GM23338 (cell line): ENCODE data around the gene RAPGEF5. TPM values are rescaled to one million over a fixed set of nuclear protein-coding genes. Genes with fewer than 3 reads are reported as not detected.

ENCODE experiments used
- ATAC-seq: fragments of 200-7000 bp; cut with Tn5 transposase; 3 replicates; pipeline ENCODE4 v1.9.1; 2020
- DNase-seq: peaks from one replicate; pipeline ENCODE4 v3.0.0-alpha.2; 2015; ENCODE audit warnings: low spot score
- H2AFZ ChIP-seq: fragments of 200-600 bp; sonication (generic); 2 replicates; pipeline ENCODE4 v1.8.0; 2016; ENCODE audit warnings: antibody characterized with exemption, mild to moderate bottlenecking, moderate library complexity
- H3F3A ChIP-seq: fragments of 200-600 bp; sonication (generic); replicated peaks from 2 replicates; pipeline ENCODE4 v1.8.0; 2017; ENCODE audit warnings: antibody characterized with exemption, mixed run types, low read depth
- H3K27ac ChIP-seq: fragments of 200-600 bp; sonication (generic); 2 replicates; pipeline ENCODE4 v1.6.1; 2016; ENCODE audit warnings: low read depth
- H3K27me3 ChIP-seq: fragments of 200-600 bp; sonication (generic); 2 replicates; pipeline ENCODE4 v1.8.0; 2016; ENCODE audit warnings: mild to moderate bottlenecking, mixed run types, moderate library complexity; ENCODE audit not compliant: insufficient read depth
- H3K36me3 ChIP-seq: fragments of 200-600 bp; sonication (generic); 2 replicates; pipeline ENCODE4 v1.8.0; 2016; ENCODE audit warnings: mild to moderate bottlenecking; ENCODE audit not compliant: insufficient read depth
- H3K4me1 ChIP-seq: fragments of 200-600 bp; sonication (generic); 2 replicates; pipeline ENCODE4 v1.8.0; 2016; ENCODE audit warnings: mild to moderate bottlenecking, moderate library complexity; ENCODE audit not compliant: insufficient read depth
- H3K4me2 ChIP-seq: fragments of 200-600 bp; sonication (generic); 2 replicates; pipeline ENCODE4 v1.7.1; 2017; ENCODE audit warnings: mixed run types
- H3K4me3 ChIP-seq: fragments of 200-600 bp; sonication (generic); 2 replicates; pipeline ENCODE4 v1.6.1; 2016; ENCODE audit warnings: mixed run types
- H3K79me2 ChIP-seq: fragments of 200-600 bp; sonication (generic); replicated peaks from 2 replicates; pipeline ENCODE4 v1.8.0; 2017; ENCODE audit warnings: mild to moderate bottlenecking; ENCODE audit not compliant: insufficient read depth
- H3K9me2 ChIP-seq: fragments of 200-600 bp; sonication (generic); 2 replicates; pipeline ENCODE4 v1.8.0; 2017; ENCODE audit not compliant: insufficient read depth
- H4K20me1 ChIP-seq: fragments of 200-600 bp; sonication (generic); replicated peaks from 2 replicates; pipeline ENCODE4 v1.8.0; 2017; ENCODE audit warnings: mild to moderate bottlenecking; ENCODE audit not compliant: insufficient read depth
- H3K27ac Mint-ChIP-seq: 2 replicates; pipeline ENCODE4 v1.8.0; 2020; ENCODE audit warnings: inconsistent platforms, mild to moderate bottlenecking, moderate library complexity, mixed read lengths
- H3K27me3 Mint-ChIP-seq: 3 replicates; pipeline ENCODE4 v1.8.0; 2022; ENCODE audit warnings: low read depth, mild to moderate bottlenecking, moderate library complexity, mixed read lengths, inconsistent platforms; ENCODE audit not compliant: insufficient read depth, poor library complexity
- H3K36me3 Mint-ChIP-seq: 3 replicates; pipeline ENCODE4 v1.8.0; 2021; ENCODE audit warnings: low read depth, mild to moderate bottlenecking, inconsistent platforms, moderate library complexity, mixed read lengths
- H3K4me1 Mint-ChIP-seq: 3 replicates; pipeline ENCODE4 v1.8.0; 2020; ENCODE audit warnings: mild to moderate bottlenecking, inconsistent platforms, mixed read lengths
- H3K4me3 Mint-ChIP-seq: 3 replicates; pipeline ENCODE4 v1.8.0; 2021; ENCODE audit warnings: moderate library complexity, mild to moderate bottlenecking, inconsistent platforms, mixed read lengths
- H3K9me3 Mint-ChIP-seq: 3 replicates; pipeline ENCODE4 v1.8.0; 2020; ENCODE audit warnings: moderate library complexity, mild to moderate bottlenecking, inconsistent platforms, mixed read lengths
- CREB1 ChIP-seq: fragments of 250-450 bp; sonication (Bioruptor Pico); IDR thresholded peaks from 2 replicates; pipeline ENCODE4 v1.5.0; 2020; ENCODE audit warnings: low read depth, mild to moderate bottlenecking, moderate library complexity
- CTCF ChIP-seq, 2 experiments: fragments of 200-600 bp in 1 of 2; sonication (generic) in 1 of 2; conservative IDR thresholded peaks; 2 replicates each; pipeline versions ENCODE4 v1.5.1 to v1.6.1; 2016 to 2017; ENCODE audit warnings: antibody characterized with exemption in 2 of 2, low read depth in 2 of 2, mild to moderate bottlenecking in 2 of 2, moderate library complexity in 1 of 2
- ETS1 ChIP-seq: IDR thresholded peaks from 2 replicates; pipeline ENCODE4 v1.6.1; 2016; ENCODE audit warnings: antibody characterized with exemption
- EZH2 ChIP-seq: fragments of 200-600 bp; sonication (generic); IDR thresholded peaks from one replicate; pipeline ENCODE4 v1.8.0; 2017; ENCODE audit warnings: antibody characterized with exemption, mild to moderate bottlenecking, low read depth; ENCODE audit not compliant: unreplicated experiment
- EZH2phosphoT487 ChIP-seq: fragments of 200-600 bp; sonication (generic); IDR thresholded peaks from one replicate; pipeline ENCODE4 v1.8.1; 2018; ENCODE audit warnings: antibody characterized with exemption; ENCODE audit not compliant: unreplicated experiment
- JUNB ChIP-seq: IDR thresholded peaks from one replicate; pipeline ENCODE4 v1.6.1; 2016; ENCODE audit warnings: antibody characterized with exemption; ENCODE audit not compliant: unreplicated experiment
- NANOG ChIP-seq: IDR thresholded peaks from 2 replicates; pipeline ENCODE4 v1.6.1; 2016; ENCODE audit warnings: antibody characterized with exemption, borderline replicate concordance
- POLR2AphosphoS5 ChIP-seq: IDR thresholded peaks from 2 replicates; pipeline ENCODE4 v1.6.1; 2016; ENCODE audit warnings: antibody characterized with exemption, low read depth
- REST ChIP-seq: IDR thresholded peaks from one replicate; pipeline ENCODE4 v1.6.1; 2018; ENCODE audit warnings: antibody characterized with exemption; ENCODE audit not compliant: unreplicated experiment
- STAT1 ChIP-seq: IDR thresholded peaks from one replicate; pipeline ENCODE4 v1.6.1; 2016; ENCODE audit warnings: antibody characterized with exemption; ENCODE audit not compliant: unreplicated experiment
- ZNF114 ChIP-seq: fragments of 250-450 bp; sonication (Bioruptor Pico); IDR thresholded peaks from 2 replicates; pipeline ENCODE4 v1.5.0; 2020; ENCODE audit warnings: mild to moderate bottlenecking, moderate library complexity
- ZNF331 ChIP-seq: fragments of 250-450 bp; sonication (Bioruptor Pico); IDR thresholded peaks from 2 replicates; pipeline ENCODE4 v1.5.0; 2020; ENCODE audit warnings: low read depth, mild to moderate bottlenecking, moderate library complexity
- polyA plus RNA-seq: library from polyadenylated mRNA; unstranded; fragments of >200 nt; fragmentation: Nextera tagmentation; extraction: Ambion mirVana; gene quantifications from 2 replicates; pipeline ENCODE4 v1.2.1, GENCODE V29; 2016
- total RNA-seq: library from RNA; depleted of rRNA; stranded (reverse); fragments of >200 nt; shearing (Covaris generic); gene quantifications from 2 replicates; pipeline ENCODE4 v1.2.3, GENCODE V29; 2014
- TF ChIP-seq, protein P1 (sequence below): fragments of 250-450 bp; sonication (Bioruptor Pico); IDR thresholded peaks from 2 replicates; pipeline ENCODE4 v1.5.0; 2020; ENCODE audit warnings: mild to moderate bottlenecking, moderate library complexity

The RAPGEF5 gene
- total and polyA plus RNA-seq, 2 experiments from 2014 or later, result 6.3 to 13.1 TPM

DNA sequence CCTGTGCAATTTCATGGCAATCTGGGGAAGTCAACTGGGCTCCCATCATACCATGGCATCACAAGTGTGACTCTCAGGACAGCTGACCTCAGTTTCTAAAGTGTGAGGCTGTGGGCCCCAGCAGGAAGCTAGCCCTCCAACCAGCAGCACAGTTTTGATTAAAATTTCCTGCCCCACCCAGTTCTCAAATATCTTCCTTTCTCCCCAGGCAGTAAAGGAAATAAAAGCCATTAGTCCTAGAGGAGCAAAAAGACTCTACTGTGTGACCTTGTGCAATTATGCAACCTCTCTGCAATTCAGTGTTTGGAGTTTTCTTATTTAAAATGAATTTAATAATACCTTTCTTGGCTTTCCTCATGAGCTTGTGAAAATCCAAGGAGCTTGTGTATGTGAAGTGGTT, 268.1 kb downstream of the RAPGEF5 start:
- no peak for DNase-seq
- peaks cover 38% of the 10 kb centered on the region for H3K9me3 Mint-ChIP-seq
- Histone ChIP-seq H3K9me2 (peaks cover 3% of the 10 kb centered on the region; the same call in 1 of the 2 replicates), H3K27ac (no peak overlapping the region), H3F3A (no peaks in the 10 kb centered on the region), H4K20me1 (no peaks in the 10 kb centered on the region), H2AFZ (no peak overlapping the region), H3K4me2 (no peak overlapping the region), H3K36me3 (no peaks in the 10 kb centered on the region; the same call in 1 of the 2 replicates), H3K79me2 (no peaks in the 10 kb centered on the region), H3K4me3 (no peak overlapping the region), H3K4me1 (peaks cover 2% of the 10 kb centered on the region), H3K27me3 (peaks cover 8% of the 10 kb centered on the region)
- H3K36me3 Mint-ChIP-seq, result peaks cover 9% of the 10 kb centered on the region
- TF ChIP-seq NANOG, result no peak
- TF ChIP-seq REST, result no peak
- TF ChIP-seq JUNB, result no peak
- no peak for TF ChIP-seq ETS1
- TF ChIP-seq CTCF (conservative IDR thresholded peaks at IDR 0.05; ENCODE audit: low read depth in 2 of 2), result no peak
- TF ChIP-seq ZNF331 (CRISPR knock-in tag), result no peak
- no peak for TF ChIP-seq STAT1
- TF ChIP-seq CREB1 (CRISPR knock-in tag), result no peak
- TF ChIP-seq, protein P1, sequence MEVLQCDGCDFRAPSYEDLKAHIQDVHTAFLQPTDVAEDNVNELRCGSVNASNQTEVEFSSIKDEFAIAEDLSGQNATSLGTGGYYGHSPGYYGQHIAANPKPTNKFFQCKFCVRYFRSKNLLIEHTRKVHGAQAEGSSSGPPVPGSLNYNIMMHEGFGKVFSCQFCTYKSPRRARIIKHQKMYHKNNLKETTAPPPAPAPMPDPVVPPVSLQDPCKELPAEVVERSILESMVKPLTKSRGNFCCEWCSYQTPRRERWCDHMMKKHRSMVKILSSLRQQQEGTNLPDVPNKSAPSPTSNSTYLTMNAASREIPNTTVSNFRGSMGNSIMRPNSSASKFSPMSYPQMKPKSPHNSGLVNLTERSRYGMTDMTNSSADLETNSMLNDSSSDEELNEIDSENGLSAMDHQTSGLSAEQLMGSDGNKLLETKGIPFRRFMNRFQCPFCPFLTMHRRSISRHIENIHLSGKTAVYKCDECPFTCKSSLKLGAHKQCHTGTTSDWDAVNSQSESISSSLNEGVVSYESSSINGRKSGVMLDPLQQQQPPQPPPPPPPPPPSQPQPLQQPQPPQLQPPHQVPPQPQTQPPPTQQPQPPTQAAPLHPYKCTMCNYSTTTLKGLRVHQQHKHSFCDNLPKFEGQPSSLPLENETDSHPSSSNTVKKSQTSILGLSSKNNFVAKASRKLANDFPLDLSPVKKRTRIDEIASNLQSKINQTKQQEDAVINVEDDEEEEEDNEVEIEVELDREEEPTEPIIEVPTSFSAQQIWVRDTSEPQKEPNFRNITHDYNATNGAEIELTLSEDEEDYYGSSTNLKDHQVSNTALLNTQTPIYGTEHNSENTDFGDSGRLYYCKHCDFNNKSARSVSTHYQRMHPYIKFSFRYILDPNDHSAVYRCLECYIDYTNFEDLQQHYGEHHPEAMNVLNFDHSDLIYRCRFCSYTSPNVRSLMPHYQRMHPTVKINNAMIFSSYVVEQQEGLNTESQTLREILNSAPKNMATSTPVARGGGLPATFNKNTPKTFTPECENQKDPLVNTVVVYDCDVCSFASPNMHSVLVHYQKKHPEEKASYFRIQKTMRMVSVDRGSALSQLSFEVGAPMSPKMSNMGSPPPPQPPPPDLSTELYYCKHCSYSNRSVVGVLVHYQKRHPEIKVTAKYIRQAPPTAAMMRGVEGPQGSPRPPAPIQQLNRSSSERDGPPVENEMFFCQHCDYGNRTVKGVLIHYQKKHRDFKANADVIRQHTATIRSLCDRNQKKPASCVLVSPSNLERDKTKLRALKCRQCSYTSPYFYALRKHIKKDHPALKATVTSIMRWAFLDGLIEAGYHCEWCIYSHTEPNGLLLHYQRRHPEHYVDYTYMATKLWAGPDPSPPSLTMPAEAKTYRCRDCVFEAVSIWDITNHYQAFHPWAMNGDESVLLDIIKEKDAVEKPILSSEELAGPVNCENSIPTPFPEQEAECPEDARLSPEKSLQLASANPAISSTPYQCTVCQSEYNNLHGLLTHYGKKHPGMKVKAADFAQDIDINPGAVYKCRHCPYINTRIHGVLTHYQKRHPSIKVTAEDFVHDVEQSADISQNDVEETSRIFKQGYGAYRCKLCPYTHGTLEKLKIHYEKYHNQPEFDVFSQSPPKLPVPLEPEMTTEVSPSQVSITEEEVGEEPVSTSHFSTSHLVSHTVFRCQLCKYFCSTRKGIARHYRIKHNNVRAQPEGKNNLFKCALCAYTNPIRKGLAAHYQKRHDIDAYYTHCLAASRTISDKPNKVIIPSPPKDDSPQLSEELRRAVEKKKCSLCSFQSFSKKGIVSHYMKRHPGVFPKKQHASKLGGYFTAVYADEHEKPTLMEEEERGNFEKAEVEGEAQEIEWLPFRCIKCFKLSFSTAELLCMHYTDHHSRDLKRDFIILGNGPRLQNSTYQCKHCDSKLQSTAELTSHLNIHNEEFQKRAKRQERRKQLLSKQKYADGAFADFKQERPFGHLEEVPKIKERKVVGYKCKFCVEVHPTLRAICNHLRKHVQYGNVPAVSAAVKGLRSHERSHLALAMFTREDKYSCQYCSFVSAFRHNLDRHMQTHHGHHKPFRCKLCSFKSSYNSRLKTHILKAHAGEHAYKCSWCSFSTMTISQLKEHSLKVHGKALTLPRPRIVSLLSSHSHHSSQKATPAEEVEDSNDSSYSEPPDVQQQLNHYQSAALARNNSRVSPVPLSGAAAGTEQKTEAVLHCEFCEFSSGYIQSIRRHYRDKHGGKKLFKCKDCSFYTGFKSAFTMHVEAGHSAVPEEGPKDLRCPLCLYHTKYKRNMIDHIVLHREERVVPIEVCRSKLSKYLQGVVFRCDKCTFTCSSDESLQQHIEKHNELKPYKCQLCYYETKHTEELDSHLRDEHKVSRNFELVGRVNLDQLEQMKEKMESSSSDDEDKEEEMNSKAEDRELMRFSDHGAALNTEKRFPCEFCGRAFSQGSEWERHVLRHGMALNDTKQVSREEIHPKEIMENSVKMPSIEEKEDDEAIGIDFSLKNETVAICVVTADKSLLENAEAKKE (CRISPR knock-in tag), result no peak
- no peak for TF ChIP-seq EZH2
- no peak for TF ChIP-seq POLR2AphosphoS5
- TF ChIP-seq ZNF114 (CRISPR knock-in tag), result no peak
- no peak for TF ChIP-seq EZH2phosphoT487
- peaks cover 12% of the 10 kb centered on the region for H3K27me3 Mint-ChIP-seq
- no peak for ATAC-seq
- peaks cover 3% of the 10 kb centered on the region; the same call in 2 of the 3 replicates for H3K4me1 Mint-ChIP-seq
- H3K4me3 Mint-ChIP-seq, result no peak overlapping the region
- H3K27ac Mint-ChIP-seq, result no peak overlapping the region
